Neural cell (in vitro differentiated cells): ENCODE data around the gene IL17REL. TPM values are rescaled to one million over a fixed set of nuclear protein-coding genes. Genes with fewer than 3 reads are reported as not detected.

Experiments
- H2AFZ ChIP-seq: fragments of 200-600, 300-800 bp; sonication (generic), shearing (Covaris generic); 2 replicates; pipeline ENCODE4 v1.6.0; 2014; ENCODE audit warnings: low read depth, mild to moderate bottlenecking, antibody characterized with exemption, low read length, moderate library complexity
- H3F3A ChIP-seq: fragments of 200-600 bp; shearing (Covaris generic); 2 replicates; pipeline ENCODE4 v1.6.1; 2016; ENCODE audit warnings: mild to moderate bottlenecking, moderate library complexity, mixed read lengths, antibody characterized with exemption, low read length; ENCODE audit not compliant: insufficient read depth, poor library complexity, severe bottlenecking
- H3K27ac ChIP-seq: fragments of 200-600, 300-800 bp; sonication (generic), shearing (Covaris generic); 2 replicates; pipeline ENCODE4 v1.5.1; 2014; ENCODE audit warnings: mild to moderate bottlenecking, low read length, moderate library complexity
- H3K27me3 ChIP-seq: fragments of 300-800, 200-600 bp; sonication (generic), shearing (Covaris generic); 2 replicates; pipeline ENCODE4 v1.6.0; 2014; ENCODE audit warnings: mild to moderate bottlenecking, low read depth, low read length, moderate library complexity; ENCODE audit not compliant: insufficient read depth
- H3K36me3 ChIP-seq: fragments of 300-800, 200-600 bp; sonication (generic), shearing (Covaris generic); 2 replicates; pipeline ENCODE4 v1.5.1; 2014; ENCODE audit warnings: mild to moderate bottlenecking, antibody characterized with exemption, low read length, moderate library complexity; ENCODE audit not compliant: insufficient read depth
- H3K4me2 ChIP-seq: fragments of 300-800, 200-600 bp; sonication (generic), shearing (Covaris generic); 2 replicates; pipeline ENCODE4 v1.6.0; 2014; ENCODE audit warnings: mild to moderate bottlenecking, low read length
- H3K4me3 ChIP-seq: fragments of 300-800, 200-600 bp; sonication (generic), shearing (Covaris generic); 2 replicates; pipeline ENCODE4 v1.5.1; 2014; ENCODE audit warnings: mild to moderate bottlenecking, low read length, moderate library complexity
- H3K79me2 ChIP-seq: fragments of 200-600 bp; shearing (Covaris generic); replicated peaks from 2 replicates; pipeline ENCODE4 v1.6.0; 2014; ENCODE audit warnings: mild to moderate bottlenecking, low read length, moderate library complexity; ENCODE audit not compliant: insufficient read depth
- H3K9ac ChIP-seq: fragments of 300-800, 200-600 bp; sonication (generic), shearing (Covaris generic); 2 replicates; pipeline ENCODE4 v1.6.1; 2016; ENCODE audit warnings: mild to moderate bottlenecking, low read length, mixed read lengths
- H3K9me2 ChIP-seq: fragments of 200-600 bp; shearing (Covaris generic); 2 replicates; pipeline ENCODE4 v1.6.1; 2016; ENCODE audit warnings: mild to moderate bottlenecking, low read length, mixed read lengths; ENCODE audit not compliant: insufficient read depth
- H3K9me3 ChIP-seq: fragments of 200-600, 300-800 bp; sonication (generic), shearing (Covaris generic); 2 replicates; pipeline ENCODE4 v1.6.1; 2016; ENCODE audit warnings: mild to moderate bottlenecking, mixed run types, low read length, moderate library complexity, mixed read lengths
- H4K20me1 ChIP-seq: fragments of 200-600 bp; shearing (Covaris generic); 2 replicates; pipeline ENCODE4 v1.6.1; 2016; ENCODE audit warnings: mild to moderate bottlenecking, mixed run types; ENCODE audit not compliant: insufficient read depth
- CTCF ChIP-seq: fragments of 450-650 bp; IDR thresholded peaks from 2 replicates; pipeline ENCODE4 v1.5.1; 2014; ENCODE audit warnings: antibody characterized with exemption, mild to moderate bottlenecking, moderate library complexity; ENCODE audit not compliant: poor library complexity, severe bottlenecking
- EP300 ChIP-seq: fragments of 450-650 bp; conservative IDR thresholded peaks from 2 replicates; pipeline ENCODE4 v1.6.1; 2014; ENCODE audit warnings: antibody characterized with exemption, mild to moderate bottlenecking, moderate library complexity; ENCODE audit not compliant: poor library complexity, severe bottlenecking
- EZH2 ChIP-seq: fragments of 200-600, 300-800 bp; shearing (Covaris generic), sonication (generic); IDR thresholded peaks from 2 replicates; pipeline ENCODE4 v1.6.1; 2014; ENCODE audit warnings: antibody characterized with exemption, low read length, borderline replicate concordance, mild to moderate bottlenecking; ENCODE audit not compliant: insufficient read depth, poor library complexity, severe bottlenecking
- MXI1 ChIP-seq: fragments of 450-650 bp; conservative IDR thresholded peaks from 2 replicates; pipeline ENCODE4 v1.6.1; 2014; ENCODE audit warnings: antibody characterized with exemption, mild to moderate bottlenecking; ENCODE audit not compliant: poor library complexity, severe bottlenecking
- POLR2AphosphoS5 ChIP-seq: IDR thresholded peaks from 2 replicates; pipeline ENCODE4 v1.6.1; 2012
- RAD21 ChIP-seq: fragments of 450-650 bp; conservative IDR thresholded peaks from 2 replicates; pipeline ENCODE4 v1.6.1; 2014; ENCODE audit warnings: antibody characterized with exemption, mild to moderate bottlenecking, moderate library complexity
- REST ChIP-seq: IDR thresholded peaks from 2 replicates; pipeline ENCODE4 v1.6.1; 2012; ENCODE audit warnings: borderline replicate concordance
- SMC3 ChIP-seq: fragments of 450-650 bp; conservative IDR thresholded peaks from 2 replicates; pipeline ENCODE4 v1.6.1; 2014; ENCODE audit warnings: antibody characterized with exemption, mild to moderate bottlenecking, moderate library complexity; ENCODE audit not compliant: poor library complexity
- TAF1 ChIP-seq: IDR thresholded peaks from 2 replicates; pipeline ENCODE4 v1.6.1; 2012; ENCODE audit warnings: low read depth
- polyA plus RNA-seq: library from polyadenylated mRNA; depleted of rRNA; stranded (reverse); fragments of >200 nt; gene quantifications from 2 replicates; pipeline ENCODE4 v1.2.3, GENCODE V29; 2014

The IL17REL gene
- polyA plus RNA-seq, 1 donor from 2014 or later = not detected

- no peak overlapping the region for H3K4me2 ChIP-seq
- H4K20me1 ChIP-seq = no peaks in the 10 kb centered on the region
- H3F3A ChIP-seq = no peaks in the 10 kb centered on the region
- H3K4me3 ChIP-seq = no peak overlapping the region
- H2AFZ ChIP-seq = no peak overlapping the region
- no peaks in the 10 kb centered on the region for H3K36me3 ChIP-seq
- no peaks in the 10 kb centered on the region for H3K27me3 ChIP-seq
- H3K9me3 ChIP-seq = no peaks in the 10 kb centered on the region
- H3K9me2 ChIP-seq = no peaks in the 10 kb centered on the region
- H3K9ac ChIP-seq = no peak overlapping the region
- no peaks in the 10 kb centered on the region for H3K79me2 ChIP-seq
- TF ChIP-seq EZH2 (no peak), POLR2AphosphoS5 (no peak), TAF1 (no peak), RAD21 (no peak), CTCF (no peak), SMC3 (no peak), REST (no peak), MXI1 (no peak), EP300 (no peak)
- no peak overlapping the region for H3K27ac ChIP-seq
Observed at GRCh38 chr22:49951678-49951985, 60.9 kb downstream of the IL17REL start.

GRCh38 chr22:49951000-49951677 is 61.4 kb downstream of the IL17REL start:
- H3K9me2 ChIP-seq = no peaks in the 10 kb centered on the region

More at GRCh38 chr22:49951000-49951677, 61.4 kb downstream of the IL17REL start:
- H3K27ac ChIP-seq = no peak overlapping the region
- no peak overlapping the region for H3K9ac ChIP-seq
- H3K36me3 ChIP-seq = no peaks in the 10 kb centered on the region
- no peak overlapping the region for H3K4me2 ChIP-seq
- TF ChIP-seq EZH2 (no peak), RAD21 (no peak), REST (no peak), EP300 (no peak), MXI1 (no peak), CTCF (no peak), POLR2AphosphoS5 (no peak), TAF1 (no peak), SMC3 (no peak)
- H2AFZ ChIP-seq = no peak overlapping the region
- no peaks in the 10 kb centered on the region for H3K79me2 ChIP-seq
- H4K20me1 ChIP-seq = no peaks in the 10 kb centered on the region
- no peaks in the 10 kb centered on the region for H3F3A ChIP-seq
- no peak overlapping the region for H3K4me3 ChIP-seq
- H3K9me3 ChIP-seq = no peaks in the 10 kb centered on the region
- no peaks in the 10 kb centered on the region for H3K27me3 ChIP-seq
